NCI-H2029 (cell line): ENCODE data around the gene ANKRD53.
"Not testable (repeated sequence)": the region's sequence is repeated elsewhere in the genome, so short reads cannot be mapped to it uniquely, and the experiment has no call there.

Experiments used
- DNase-seq: peaks from one replicate; lab custom pipeline; 2025; lab: John Stamatoyannopoulos, UW

ANKRD53 gene

DNA sequence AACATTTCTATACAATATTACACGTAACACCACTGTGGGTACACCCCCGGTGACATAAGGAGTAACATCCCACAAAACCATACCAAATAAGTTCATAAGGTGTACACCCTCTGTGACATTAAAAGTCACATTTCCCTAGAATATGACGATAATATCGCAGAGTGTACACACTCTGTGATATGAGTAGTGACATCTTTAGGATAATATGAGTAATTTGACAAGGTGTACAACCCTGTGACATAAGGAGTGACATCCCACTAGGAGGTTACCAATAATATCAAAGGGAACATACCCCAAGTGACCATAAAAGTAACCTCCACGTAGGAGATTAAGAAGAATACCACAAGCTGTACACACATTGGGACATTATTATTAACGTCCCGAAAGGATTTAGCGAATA is 40.2 kb downstream of the ANKRD53 start:
- DNase-seq = no peak

DNA sequence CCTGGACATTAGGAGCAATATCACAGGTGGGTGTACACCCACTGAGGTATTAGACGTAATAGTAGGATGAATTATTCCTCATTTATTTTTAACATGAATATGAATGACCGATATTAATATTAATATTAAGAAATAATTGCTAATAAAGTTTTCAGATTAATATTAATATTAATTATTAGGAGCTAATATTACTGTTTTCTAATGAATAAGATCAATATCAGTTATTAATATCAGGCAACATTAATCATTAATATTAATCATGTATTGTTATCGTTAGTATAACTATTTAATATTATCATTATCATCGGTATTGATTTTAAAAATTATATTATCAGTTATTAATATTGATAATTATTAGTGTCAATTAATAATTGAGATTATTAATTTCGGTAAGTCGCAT is 41.6 kb downstream of the ANKRD53 start:
- DNase-seq = not testable (repeated sequence)

DNA sequence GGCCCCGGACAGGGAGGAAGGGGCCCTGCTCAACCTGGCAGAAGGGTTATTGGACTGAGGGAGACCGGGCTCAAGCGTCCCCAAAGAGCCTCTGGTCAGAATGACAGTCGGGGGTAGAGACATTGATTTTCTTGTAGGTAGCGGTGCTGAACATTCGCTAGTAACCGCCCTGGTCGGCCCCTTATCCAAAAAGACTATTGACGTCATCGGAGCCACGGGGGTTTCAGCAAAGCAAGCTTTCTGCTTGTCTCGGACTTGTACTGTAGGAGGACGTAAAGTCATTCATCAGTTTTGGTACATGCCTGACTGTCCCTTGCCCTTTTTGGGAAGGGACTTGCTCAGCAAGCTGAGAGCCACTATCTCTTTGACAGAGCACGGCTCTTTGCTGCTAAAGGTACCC is 43.0 kb downstream of the ANKRD53 start:
- DNase-seq = not testable (repeated sequence)

DNA sequence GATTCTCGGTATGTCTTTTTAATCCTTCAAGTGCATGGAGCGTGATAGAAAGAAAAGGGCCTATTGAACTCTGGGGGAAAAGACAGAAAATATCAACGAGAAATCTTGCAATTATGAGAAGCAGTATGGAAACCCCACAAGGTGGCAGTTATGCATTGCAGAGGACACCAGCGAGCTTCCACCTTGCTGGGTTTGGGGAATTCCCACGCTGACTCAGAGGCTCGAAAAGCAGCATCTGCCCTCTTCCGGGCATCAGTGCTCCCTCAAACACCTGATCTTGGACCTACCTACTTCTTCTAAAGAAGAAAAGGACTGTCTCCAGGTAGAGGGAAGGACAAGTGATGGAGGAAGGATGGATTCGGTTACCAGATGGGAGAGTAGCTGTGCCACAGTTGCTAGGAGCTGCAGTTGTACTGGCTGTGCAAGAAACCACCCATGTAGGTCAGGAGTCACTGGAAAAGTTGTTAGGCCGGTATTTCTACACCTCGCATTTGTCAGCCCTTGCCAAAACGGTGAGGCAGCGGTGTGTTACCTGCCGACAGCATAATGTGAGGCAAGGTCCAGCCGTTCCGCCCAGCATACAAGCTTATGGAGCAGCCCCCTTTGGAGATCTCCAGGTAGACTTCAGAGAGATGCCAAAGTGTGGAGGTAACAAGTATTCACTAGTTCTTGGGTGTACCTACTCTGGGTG is 45.3 kb downstream of the ANKRD53 start:
- DNase-seq = not testable (repeated sequence)
